Stomach smooth muscle (tissue), 2 donors: Measurements from ENCODE around the gene LRRC4C.

Experiments used
- H3K27ac ChIP-seq: one replicate; pipeline ENCODE4 v1.7.0; 2013; ENCODE audit warnings: mild to moderate bottlenecking, low read length, inconsistent platforms
- H3K27me3 ChIP-seq, 2 donors: one replicate each; pipeline ENCODE4 v1.7.0; 2013; ENCODE audit warnings: low read length in 2 of 2; ENCODE audit not compliant: insufficient read depth in 2 of 2, control insufficient read depth in 1 of 2
- H3K36me3 ChIP-seq, 2 donors: one replicate each; pipeline ENCODE4 v1.7.0; 2013; ENCODE audit warnings: low read length in 2 of 2; ENCODE audit not compliant: control insufficient read depth in 2 of 2, insufficient read depth in 2 of 2
- H3K4me1 ChIP-seq: one replicate; pipeline ENCODE4 v1.7.0; 2013; ENCODE audit warnings: low read length; ENCODE audit not compliant: control insufficient read depth, insufficient read depth
- H3K4me3 ChIP-seq, 2 donors: one replicate each; pipeline ENCODE4 v1.7.0; 2013; ENCODE audit warnings: low read length in 2 of 2
- H3K9ac ChIP-seq, 2 donors: one replicate each; pipeline ENCODE4 v1.7.0; 2013; ENCODE audit warnings: low read length in 2 of 2, mild to moderate bottlenecking in 1 of 2
- H3K9me3 ChIP-seq, 2 donors: one replicate each; pipeline ENCODE4 v1.7.0; 2013; ENCODE audit warnings: low read length in 2 of 2; ENCODE audit not compliant: control insufficient read depth in 2 of 2
- donor health status: healthy.
- donor health status: Pancreatic carcinoma.

The LRRC4C gene

DNA sequence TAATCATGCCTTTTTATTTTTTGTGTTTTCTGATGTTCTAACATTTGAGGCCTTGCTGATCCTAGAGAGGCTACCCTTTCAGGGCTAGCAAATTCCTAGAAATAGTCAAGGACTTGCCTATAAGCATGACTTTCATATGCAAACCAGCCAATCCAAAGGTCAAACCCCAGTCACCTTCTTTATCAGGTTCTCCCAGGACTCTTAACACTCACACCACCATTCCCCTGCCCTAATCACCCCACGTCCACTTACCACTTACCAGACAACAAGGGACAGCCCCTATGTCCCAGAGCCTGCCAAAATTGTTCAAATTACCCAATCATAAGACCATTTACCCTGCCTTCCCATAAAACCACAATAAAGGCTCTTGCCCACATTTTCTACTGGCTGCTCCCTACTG, 1339.8 kb downstream of the LRRC4C start:
- Histone ChIP-seq H3K4me1 (no peaks in the 10 kb centered on the region), H3K9me3 (no peaks in the 10 kb centered on the region), H3K4me3 (no peak overlapping the region), H3K9ac (no peak overlapping the region), H3K27me3 (no peaks in the 10 kb centered on the region), H3K27ac (no peak overlapping the region), H3K36me3 (no peaks in the 10 kb centered on the region)

DNA sequence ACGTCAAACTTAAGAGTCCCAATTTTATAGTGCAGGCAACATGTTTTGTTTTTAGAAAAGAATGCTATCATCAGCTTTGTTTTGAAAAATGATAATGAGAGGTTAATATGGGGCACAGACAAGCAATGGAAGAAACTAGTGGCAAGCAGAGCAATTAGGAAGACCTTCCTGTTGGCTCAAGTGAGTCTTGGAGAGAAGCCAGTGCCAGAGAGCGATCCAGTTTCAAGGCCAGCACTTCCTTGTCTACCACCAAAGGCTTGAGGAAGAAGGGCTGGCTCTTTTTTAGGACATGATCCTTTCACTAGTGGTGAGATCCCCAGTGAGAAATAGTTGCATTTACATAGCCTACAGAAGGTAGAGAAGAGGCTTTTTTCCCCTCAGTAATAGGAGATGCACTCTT, 1340.7 kb downstream of the LRRC4C start:
- Histone ChIP-seq H3K27me3 (no peaks in the 10 kb centered on the region), H3K4me3 (no peak overlapping the region), H3K9me3 (no peaks in the 10 kb centered on the region), H3K27ac (no peak overlapping the region), H3K36me3 (no peaks in the 10 kb centered on the region), H3K9ac (no peak overlapping the region), H3K4me1 (no peaks in the 10 kb centered on the region)

- no peaks in the 10 kb centered on the region for H3K27me3 ChIP-seq
These were observed 1341.4 kb downstream of the LRRC4C start for GRCh38 chr11:40118026-40118425.

DNA sequence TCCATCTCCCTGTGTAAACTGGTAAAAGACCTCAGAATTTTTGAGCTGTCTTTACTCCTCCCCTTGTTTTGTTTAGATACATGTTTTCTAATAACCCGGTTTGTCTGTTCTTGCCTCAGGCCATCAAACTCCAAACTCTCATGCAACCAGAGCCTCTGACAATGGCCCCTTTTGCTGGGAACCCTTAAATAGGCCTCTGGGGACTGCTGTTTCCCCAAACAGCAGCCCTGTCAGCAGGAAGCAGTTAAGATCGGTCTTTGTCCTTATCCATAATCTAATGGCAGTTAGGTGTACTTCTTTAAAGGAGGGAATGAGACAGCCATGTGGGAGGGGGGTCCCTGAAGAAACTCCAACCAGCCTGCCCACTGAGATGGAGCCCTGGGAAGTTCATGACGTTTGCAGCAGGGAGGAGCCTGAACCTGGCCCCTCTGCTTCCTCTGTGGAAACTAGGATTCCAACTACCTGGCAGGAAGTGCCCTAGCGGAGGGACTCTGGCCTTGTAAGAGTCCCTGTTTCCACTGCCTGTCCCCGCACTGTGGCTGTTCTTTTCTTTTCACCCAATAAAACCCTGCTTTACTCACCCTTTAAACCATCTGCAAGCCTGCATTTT, 1354.4 kb downstream of the LRRC4C start:
- Histone ChIP-seq H3K27me3 (no peaks in the 10 kb centered on the region), H3K9ac (no peak overlapping the region), H3K4me1 (no peaks in the 10 kb centered on the region), H3K9me3 (no peaks in the 10 kb centered on the region), H3K36me3 (no peaks in the 10 kb centered on the region), H3K4me3 (no peak overlapping the region), H3K27ac (no peak overlapping the region)

More at GRCh38 chr11:40118026-40118425, 1341.4 kb downstream of the LRRC4C start:
- no peaks in the 10 kb centered on the region for H3K4me1 ChIP-seq
- no peak overlapping the region for H3K4me3 ChIP-seq
- H3K27ac ChIP-seq: no peak overlapping the region
- H3K36me3 ChIP-seq: no peaks in the 10 kb centered on the region
- no peak overlapping the region for H3K9ac ChIP-seq
- no peaks in the 10 kb centered on the region for H3K9me3 ChIP-seq

DNA sequence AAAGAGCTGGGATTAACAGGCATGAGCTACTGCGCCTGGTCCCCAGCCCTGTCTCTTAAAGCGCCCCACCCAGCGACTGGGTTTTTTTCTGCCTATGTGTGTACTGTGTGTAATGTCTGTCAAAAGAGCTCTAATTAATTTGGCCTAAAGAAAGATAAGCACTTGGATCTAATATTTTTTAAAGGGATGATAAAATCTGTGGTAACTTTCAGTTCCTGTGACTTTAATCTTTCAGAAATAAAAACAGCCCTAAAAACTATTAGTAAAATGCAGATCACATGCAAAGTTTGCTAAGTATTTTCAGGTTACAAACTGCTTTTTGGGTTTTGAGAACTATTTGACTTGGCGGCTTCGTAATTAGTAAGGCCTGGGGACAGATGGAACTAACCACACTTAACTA, 1358.7 kb downstream of the LRRC4C start:
- H3K4me3 ChIP-seq: no peak overlapping the region
- H3K4me1 ChIP-seq: no peaks in the 10 kb centered on the region
- no peak overlapping the region for H3K27ac ChIP-seq
- H3K9me3 ChIP-seq: no peaks in the 10 kb centered on the region
- no peaks in the 10 kb centered on the region for H3K36me3 ChIP-seq
- no peaks in the 10 kb centered on the region for H3K27me3 ChIP-seq
- no peak overlapping the region for H3K9ac ChIP-seq

DNA sequence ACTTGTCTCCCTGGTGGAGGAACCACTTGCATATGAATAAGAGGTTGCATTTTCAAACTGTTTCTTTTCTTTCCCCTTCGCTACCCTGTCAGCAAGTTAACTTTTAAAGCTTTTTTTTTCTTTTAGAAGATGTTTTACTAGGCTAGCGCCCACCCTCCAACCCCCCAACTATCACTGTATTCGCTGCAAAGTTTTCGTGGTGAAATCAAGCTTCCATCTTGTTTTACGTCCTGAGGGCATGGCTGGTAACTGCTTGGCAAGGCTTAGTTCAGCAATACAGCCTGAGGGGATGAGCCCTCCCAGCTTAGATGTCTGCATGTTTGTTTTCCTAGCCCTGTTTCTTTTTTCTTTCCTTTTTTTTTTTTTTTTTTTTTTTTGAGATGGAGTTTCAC, 1359.3 kb downstream of the LRRC4C start:
- H3K9me3 ChIP-seq: no peaks in the 10 kb centered on the region
- no peaks in the 10 kb centered on the region for H3K4me1 ChIP-seq
- H3K9ac ChIP-seq: no peak overlapping the region
- no peaks in the 10 kb centered on the region for H3K36me3 ChIP-seq
- H3K27me3 ChIP-seq: no peaks in the 10 kb centered on the region
- H3K4me3 ChIP-seq: no peak overlapping the region
- H3K27ac ChIP-seq: no peak overlapping the region

GRCh38 chr11:40099426-40100161, 1359.9 kb downstream of the LRRC4C start:
- H3K27ac ChIP-seq: no peak overlapping the region
- no peaks in the 10 kb centered on the region for H3K4me1 ChIP-seq
- H3K9me3 ChIP-seq: no peaks in the 10 kb centered on the region
- no peaks in the 10 kb centered on the region for H3K36me3 ChIP-seq
- no peak overlapping the region for H3K4me3 ChIP-seq
- no peaks in the 10 kb centered on the region for H3K27me3 ChIP-seq
- H3K9ac ChIP-seq: no peak overlapping the region

- Histone ChIP-seq H3K9me3 (no peaks in the 10 kb centered on the region), H3K4me1 (no peaks in the 10 kb centered on the region), H3K36me3 (no peaks in the 10 kb centered on the region), H3K9ac (no peak overlapping the region), H3K27ac (no peak overlapping the region), H3K4me3 (no peak overlapping the region), H3K27me3 (no peaks in the 10 kb centered on the region)
These were observed 1364.0 kb downstream of the LRRC4C start for GRCh38 chr11:40095446-40095845.

DNA sequence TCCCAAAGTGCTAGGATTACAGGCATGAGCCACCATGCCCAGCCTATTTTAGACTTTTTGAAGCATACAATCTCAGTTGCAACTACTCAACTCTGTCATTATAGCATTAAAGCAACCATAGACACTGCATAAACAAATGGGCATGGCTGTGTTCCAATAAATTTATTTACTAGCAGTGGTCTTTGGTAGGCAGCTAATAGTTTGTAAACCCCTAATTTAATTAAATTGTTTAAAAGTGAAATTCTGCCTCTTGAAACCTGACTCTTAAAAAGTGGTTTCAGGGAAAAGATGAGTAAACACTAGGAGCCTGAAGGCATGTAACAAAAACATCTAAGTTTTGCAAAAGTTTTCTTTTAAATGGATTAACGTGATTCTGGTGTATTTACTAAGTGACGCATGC, 1364.5 kb downstream of the LRRC4C start:
- H3K9ac ChIP-seq: no peak overlapping the region
- H3K36me3 ChIP-seq: no peaks in the 10 kb centered on the region
- H3K27me3 ChIP-seq: no peaks in the 10 kb centered on the region
- H3K27ac ChIP-seq: no peak overlapping the region
- no peaks in the 10 kb centered on the region for H3K9me3 ChIP-seq
- no peak overlapping the region for H3K4me3 ChIP-seq
- H3K4me1 ChIP-seq: no peaks in the 10 kb centered on the region

DNA sequence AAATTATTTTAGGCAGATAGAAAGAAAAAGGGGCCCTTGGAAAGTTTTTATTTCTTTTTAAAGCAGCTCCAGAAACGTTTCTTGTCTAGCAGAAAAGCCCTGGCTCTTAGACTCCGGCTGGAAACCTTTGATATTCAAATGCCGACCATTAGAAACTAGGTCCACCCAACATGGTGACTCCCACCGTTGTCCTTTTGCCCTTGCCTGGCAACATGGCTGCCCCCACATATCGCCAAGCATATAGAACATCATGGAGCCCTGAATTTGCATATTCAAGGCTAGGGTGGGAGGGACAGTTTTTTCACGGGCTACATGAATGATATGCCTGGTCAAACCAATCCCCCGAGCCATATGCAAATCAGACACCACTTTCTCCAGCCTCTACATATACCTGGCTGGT, 1379.0 kb downstream of the LRRC4C start:
- Histone ChIP-seq H3K4me3 (no peak overlapping the region), H3K9ac (no peak overlapping the region), H3K9me3 (no peaks in the 10 kb centered on the region), H3K4me1 (no peaks in the 10 kb centered on the region), H3K36me3 (no peaks in the 10 kb centered on the region), H3K27ac (no peak overlapping the region), H3K27me3 (no peaks in the 10 kb centered on the region)
